ENCODE data around the gene LY6G6D. TPM values are rescaled to one million over a fixed set of nuclear protein-coding genes. Genes with fewer than 3 reads are reported as not detected.

The LY6G6D gene
- total RNA-seq, 1 experiment from 2014 or later = not detected

- TF ChIP-seq CTCF (conservative IDR thresholded peaks at IDR 0.05) = no peak
- Histone ChIP-seq H2BK20ac (ENCODE audit: low read depth, low read length, poor library complexity, severe bottlenecking) (no peak overlapping the region), H4K8ac (replicated peaks; ENCODE audit: insufficient read length, low read depth, low read length) (no peak overlapping the region), H3K4me1 (ENCODE audit: insufficient read depth, low read length) (no peaks in the 10 kb centered on the region), H3K79me2 (ENCODE audit: insufficient read depth, low read length) (no peaks in the 10 kb centered on the region), H3K4ac (ENCODE audit: low read depth, low read length) (no peak overlapping the region), H3K14ac (ENCODE audit: insufficient read depth, low read length) (no peak overlapping the region), H3K23me2 (ENCODE audit: insufficient read length, low read depth, low read length, poor library complexity, severe bottlenecking) (peaks cover 9% of the 10 kb centered on the region), H3K9me3 (ENCODE audit: control insufficient read depth, low read depth, low read length) (no peaks in the 10 kb centered on the region), H3T11ph (ENCODE audit: low read length) (no peak overlapping the region), H2BK15ac (ENCODE audit: low read depth, low read length) (no peak overlapping the region), H3K27ac (ENCODE audit: insufficient read length, low read depth, low read length) (no peak overlapping the region), H3K79me1 (ENCODE audit: insufficient read depth, low read depth, low read length, poor library complexity, severe bottlenecking) (no peaks in the 10 kb centered on the region), H3K27me3 (ENCODE audit: insufficient read depth, low read length) (no peaks in the 10 kb centered on the region; the same call in 1 of the 2 replicates), H3K4me2 (ENCODE audit: insufficient read depth, insufficient read length, low read length) (no peak overlapping the region), H3K23ac (ENCODE audit: insufficient read length, low read depth, low read length) (no peak overlapping the region), H4K91ac (ENCODE audit: insufficient read length, low read depth, low read length) (no peak overlapping the region), H2AFZ (ENCODE audit: low read length) (no peak overlapping the region), H4K20me1 (ENCODE audit: control insufficient read depth, insufficient read depth, insufficient read length) (no peaks in the 10 kb centered on the region), H4K5ac (ENCODE audit: insufficient read length, low read depth, low read length) (no peak overlapping the region), H3K18ac (ENCODE audit: insufficient read length, low read depth, low read length) (no peak overlapping the region), H3K56ac (ENCODE audit: insufficient read length, low read depth, low read length) (no peak overlapping the region), H2BK5ac (ENCODE audit: insufficient read length, low read length) (no peak overlapping the region), H3K9ac (ENCODE audit: extremely low read depth, insufficient read length, low read length) (no peak overlapping the region), H2BK12ac (ENCODE audit: insufficient read length, low read depth, low read length) (no peak overlapping the region), H2BK120ac (ENCODE audit: low read depth, low read length, poor library complexity, severe bottlenecking) (no peak overlapping the region), H2AK5ac (ENCODE audit: insufficient read length, low read length) (no peak overlapping the region)
- Mint-ChIP-seq H3K4me3 (no peak overlapping the region), H3K9me3 (no peaks in the 10 kb centered on the region; a peak in 2 of 5 replicates), H3K27me3 (ENCODE audit: low read depth) (peaks cover 8% of the 10 kb centered on the region), H3K27ac (0 out of 7 replicates have a peak overlapping the region, but pooled peaks of 1 of the 3 experiments have one; percentile 23), H3K4me1 (peaks cover 13 to 19% of the 10 kb centered on the region in 2 experiments), H3K36me3 (ENCODE audit: insufficient read depth in 1 of 3, low read depth in 3 of 3) (peaks cover 14 to 49% (median 32%) of the 10 kb centered on the region in 3 experiments)
- DNase-seq = no peak
- WGBS (ENCODE audit: extremely low coverage, insufficient read length, low lambda C conversion rate) = no CpG with 5 or more reads among the region's 8 CpGs
These were observed 27.8 kb upstream of the LY6G6D start for GRCh38 chr6:31687321-31687720.
